Ovary (tissue), 9 donors: ENCODE results near the gene C19orf12. TPM values are rescaled to one million over a fixed set of nuclear protein-coding genes. Genes with fewer than 3 reads are reported as not detected.

ENCODE experiments used
- DNase-seq, 5 donors: peaks; one replicate each; pipeline ENCODE4 v3.0.0-alpha.2; 2019 to 2020
- H3K27ac ChIP-seq, 2 donors: fragments of 200-600 bp; one replicate each; pipeline versions ENCODE4 v1.5.1 to v1.8.0; 2019 to 2022
- H3K27me3 ChIP-seq: fragments of 200-600 bp; one replicate; pipeline ENCODE4 v1.8.0; 2022
- H3K36me3 ChIP-seq: fragments of 200-600 bp; sonication (generic); one replicate; pipeline ENCODE4 v1.5.1; 2019
- H3K4me1 ChIP-seq: one replicate; pipeline ENCODE4 v1.8.1; 2013; ENCODE audit warnings: mild to moderate bottlenecking, moderate library complexity; ENCODE audit not compliant: insufficient read depth
- H3K4me3 ChIP-seq: fragments of 200-600 bp; sonication (generic); one replicate; pipeline ENCODE4 v1.5.1; 2017
- H3K9me3 ChIP-seq, 2 donors: fragments of 200-600 bp in 1 of 2; sonication (generic) in 1 of 2; one replicate each; pipeline versions ENCODE4 v1.5.1 to v1.8.1; 2013 to 2019; ENCODE audit warnings: mild to moderate bottlenecking in 1 of 2, moderate library complexity in 1 of 2
- CTCF ChIP-seq, 3 donors: fragments of 450-650 bp in 2 of 3; fragments of 200-600 bp in 1 of 3; IDR thresholded peaks; one replicate each; pipeline versions ENCODE4 v1.5.1 to v1.8.0; 2016 to 2022; ENCODE audit warnings: antibody characterized with exemption in 3 of 3, mild to moderate bottlenecking in 1 of 3
- EP300 ChIP-seq: sonication (generic); formaldehyde crosslinking; IDR thresholded peaks from one replicate; pipeline ENCODE4 v1.6.1; 2017; ENCODE audit warnings: antibody characterized with exemption
- POLR2A ChIP-seq: fragments of 450-650 bp; IDR thresholded peaks from one replicate; pipeline ENCODE4 v1.6.1; 2017; ENCODE audit warnings: antibody characterized with exemption, mild to moderate bottlenecking, moderate library complexity
- WGBS, 3 donors: extraction: QIAGEN DNeasy Blood & Tissue Kit in 1 of 3; methylation state at CpG; one replicate each; pipeline versions ENCODE4 v1.1.5 to v1.1.7; 2013 to 2017; 5-methylcytosine and 5-hydroxymethylcytosine counted together
- intact Hi-C, 4 donors: fragments of 100-400 bp; cut with DNase I; formaldehyde crosslinking; loops; one replicate each; pipeline versions ENCODE4 v1.11.0 to v1.15.1; 2022 to 2023
- polyA plus RNA-seq, 2 donors: library from polyadenylated mRNA; stranded (reverse); fragments of 200-250 nt in 1 of 2; fragments of 350-450 nt in 1 of 2; fragmentation: Illumina TruSeq in 1 of 2; extraction: RNeasy Lipid Tissue Mini Kit (QIAGEN cat#74804) in 1 of 2; gene quantifications; one replicate each; pipeline ENCODE4 v1.2.3, GENCODE V29; 2013 to 2014
- total RNA-seq, 7 donors: library from RNA; depleted of rRNA in 2 of 7; stranded (reverse); fragments of >200 nt in 2 of 7; fragmentation: NEBNext Ultra II Directional in 3 of 7; extraction: Animal tissue kit (Norgen Biotek cat#: 25700) in 3 of 7; gene quantifications; one replicate each; pipeline versions ENCODE4 v1.1.0 to v1.2.4, GENCODE V29; 2016 to 2023
- donor health status: DM: no; HTN: no; CAD: no; lungs with moderate emphysema.
- donor health status: DM: no; HTN: no; CAD: no.
- donor health status: Bipolar disorder and iron deficiency.
- donor health status: DM: yes; HTN: yes; CAD: no.
- donor health status: DM: no; HTN: no; CAD: no.
- donor health status: DM: yes; HTN: yes; CAD: no.

Gene C19orf12
- total and polyA plus RNA-seq, 9 donors, result 15.6 to 33.6 (median 24.1) TPM

DNA sequence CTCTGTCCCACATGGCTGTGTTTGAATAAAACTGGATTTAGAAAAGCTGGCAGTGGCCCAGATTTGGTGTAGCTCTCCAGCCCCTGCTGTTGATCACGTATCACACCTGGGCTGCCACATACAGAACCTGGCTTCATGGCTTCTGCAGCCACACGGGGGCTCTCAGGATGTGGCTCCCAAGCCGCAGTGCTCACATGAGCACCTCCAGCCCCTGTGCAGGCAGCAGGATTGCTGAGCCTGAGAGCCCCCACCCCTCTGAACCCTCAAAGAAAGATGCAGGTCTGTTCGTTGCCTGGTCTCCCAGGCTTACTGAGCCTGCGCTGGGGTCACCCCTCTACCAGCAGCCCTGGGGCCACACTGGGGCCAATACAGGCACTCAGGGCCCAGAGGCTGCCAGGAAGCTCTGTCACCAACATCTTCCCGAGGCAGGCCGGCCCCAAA, 47.1 kb downstream of the C19orf12 start:
- no peak overlapping the region for H3K4me3 ChIP-seq
- TF ChIP-seq CTCF (IDR thresholded peaks at IDR 0.05), result no peak
- TF ChIP-seq EP300, result no peak
- no peak for TF ChIP-seq POLR2A
- H3K4me1 ChIP-seq, result peaks cover 6% of the 10 kb centered on the region
- no peak for DNase-seq
- WGBS, 3 donors, result 81 to 87% (median 85%) methylated on average over 7 of the region's 7 CpGs
- no peaks in the 10 kb centered on the region for H3K9me3 ChIP-seq
- no peaks in the 10 kb centered on the region for H3K36me3 ChIP-seq
- peak overlapping the region in 1 of 2 donors; percentile 72 for H3K27ac ChIP-seq
- no peaks in the 10 kb centered on the region for H3K27me3 ChIP-seq
- intact Hi-C loops, result loop anchor here in 2 of 4 donors (10.0 kb wide), 2 partner anchors 53 to 63 kb away; partner anchors contain the start of gene POP4 (in 1 of the 2)

- Histone ChIP-seq H3K36me3 (no peaks in the 10 kb centered on the region), H3K4me1 (peaks cover 9% of the 10 kb centered on the region), H3K9me3 (no peaks in the 10 kb centered on the region), H3K4me3 (no peak overlapping the region), H3K27ac (peak overlapping the region in 1 of 2 donors; percentile 72), H3K27me3 (no peaks in the 10 kb centered on the region)
- no peak for DNase-seq
- TF ChIP-seq POLR2A (no peak), EP300 (no peak), CTCF (IDR thresholded peaks at IDR 0.05) (no peak)
- intact Hi-C loops, result loop anchor here in 2 of 4 donors (10.0 kb wide), 2 partner anchors 53 to 63 kb away; partner anchors contain the start of gene POP4 (in 1 of the 2)
- 69 to 76% (median 70%) methylated on average over 10 to 11 of the region's 11 CpGs for WGBS, 3 donors
Measured at GRCh38 chr19:29667387-29667783, 47.7 kb downstream of the C19orf12 start.

DNA sequence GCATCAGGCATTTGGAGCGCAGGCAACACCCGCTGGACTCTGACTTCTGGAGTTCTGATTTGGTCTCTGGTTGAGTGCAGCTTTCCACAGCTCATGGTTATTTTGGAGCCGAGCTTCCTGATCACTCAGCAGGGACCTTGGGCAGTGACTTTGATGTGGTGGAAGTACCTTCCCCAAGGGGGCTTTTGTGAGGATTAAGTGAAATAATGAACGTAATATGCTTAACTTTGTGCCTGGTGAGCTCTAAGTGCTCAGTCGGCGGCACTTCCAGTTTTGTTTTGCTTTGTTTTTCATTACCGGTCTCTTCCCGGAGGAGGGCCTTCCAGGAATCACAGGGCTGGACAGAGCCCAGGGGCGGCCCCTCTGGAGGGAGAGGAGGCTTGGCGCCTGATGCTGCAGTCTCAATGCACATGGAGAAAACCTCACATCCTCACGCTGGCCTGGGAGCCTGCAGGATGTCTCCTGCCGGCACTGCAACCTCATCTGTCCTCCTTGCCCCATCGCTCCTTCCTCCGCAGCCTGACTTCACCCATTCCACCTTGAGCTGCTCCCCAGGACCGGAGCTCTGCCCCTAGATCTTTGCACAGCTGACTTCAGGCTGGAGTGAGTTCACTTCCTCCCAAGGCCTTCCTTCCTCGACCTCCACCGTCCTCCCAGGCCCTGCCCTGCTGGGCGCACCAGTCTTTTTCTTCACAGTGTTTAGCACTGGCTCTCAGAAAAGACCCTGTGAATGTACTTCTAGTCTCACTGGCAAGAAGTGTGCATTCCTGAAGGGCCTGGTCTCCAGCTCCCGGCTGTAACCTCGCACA, 48.3 kb downstream of the C19orf12 start:
- no peaks in the 10 kb centered on the region for H3K27me3 ChIP-seq
- intact Hi-C loops, result loop anchor here in 2 of 4 donors (10.0 kb wide), 2 partner anchors 52 to 62 kb away; partner anchors contain the start of gene POP4 (in 1 of the 2)
- peak overlapping the region; percentile 72 to 86 for H3K27ac ChIP-seq
- H3K4me3 ChIP-seq, result peak overlapping the region; percentile 91
- no peaks in the 10 kb centered on the region for H3K9me3 ChIP-seq
- peaks cover 9% of the 10 kb centered on the region for H3K4me1 ChIP-seq
- no peaks in the 10 kb centered on the region for H3K36me3 ChIP-seq
- no peak for TF ChIP-seq CTCF (IDR thresholded peaks at IDR 0.05)
- TF ChIP-seq EP300, result peak; percentile 62
- peak; percentile 23 for TF ChIP-seq POLR2A
- peak; percentile 75 to 86 (median 82) for DNase-seq
- WGBS, 3 donors, result 5 to 7% (median 7%) methylated on average over 20 of the region's 20 CpGs

- Histone ChIP-seq H3K36me3 (no peaks in the 10 kb centered on the region), H3K4me1 (peaks cover 13% of the 10 kb centered on the region), H3K27ac (peak overlapping the region; percentile 72 to 86), H3K27me3 (no peaks in the 10 kb centered on the region), H3K9me3 (no peaks in the 10 kb centered on the region), H3K4me3 (peak overlapping the region; percentile 91)
- DNase-seq, result peak; percentile 39 to 72 (median 65)
- intact Hi-C loops, result loop anchor here in 2 of 4 donors (10.0 kb wide), 2 partner anchors 51 to 61 kb away; partner anchors contain the start of gene POP4 (in 1 of the 2)
- 3 to 4% (median 4%) methylated on average over 28 to 30 of the region's 30 CpGs for WGBS, 3 donors
- no peak for TF ChIP-seq POLR2A
- no peak for TF ChIP-seq CTCF (IDR thresholded peaks at IDR 0.05)
- no peak for TF ChIP-seq EP300
Measured at GRCh38 chr19:29665826-29666577, 49.1 kb downstream of the C19orf12 start.
